BE2C (cell line): Measurements from ENCODE around the gene POFUT2.

Experiments used
- DNase-seq: peaks from one replicate; pipeline ENCODE4 v3.0.0-alpha.2; 2020
- H3K27me3 ChIP-seq: fragments of 250-450 bp; sonication (Bioruptor Pico); 2 replicates; pipeline ENCODE4 v1.5.1; 2020; ENCODE audit warnings: mild to moderate bottlenecking
- H3K36me3 ChIP-seq: fragments of 250-450 bp; sonication (Bioruptor Pico); 2 replicates; pipeline ENCODE4 v1.5.1; 2020; ENCODE audit warnings: mild to moderate bottlenecking
- H3K4me1 ChIP-seq: fragments of 250-450 bp; sonication (Bioruptor Pico); 2 replicates; pipeline ENCODE4 v1.5.1; 2020
- H3K4me3 ChIP-seq: 2 replicates; pipeline ENCODE4 v1.5.1; 2011; ENCODE audit warnings: low read depth, low read length
- H3K9me3 ChIP-seq: fragments of 250-450 bp; sonication (Bioruptor Pico); 2 replicates; pipeline ENCODE4 v1.5.1; 2020
- TF ChIP-seq, protein P1 (sequence below): IDR thresholded peaks from 2 replicates; pipeline ENCODE4 v1.5.1; 2012; ENCODE audit warnings: mild to moderate bottlenecking, low read depth, low read length

Gene POFUT2

DNA sequence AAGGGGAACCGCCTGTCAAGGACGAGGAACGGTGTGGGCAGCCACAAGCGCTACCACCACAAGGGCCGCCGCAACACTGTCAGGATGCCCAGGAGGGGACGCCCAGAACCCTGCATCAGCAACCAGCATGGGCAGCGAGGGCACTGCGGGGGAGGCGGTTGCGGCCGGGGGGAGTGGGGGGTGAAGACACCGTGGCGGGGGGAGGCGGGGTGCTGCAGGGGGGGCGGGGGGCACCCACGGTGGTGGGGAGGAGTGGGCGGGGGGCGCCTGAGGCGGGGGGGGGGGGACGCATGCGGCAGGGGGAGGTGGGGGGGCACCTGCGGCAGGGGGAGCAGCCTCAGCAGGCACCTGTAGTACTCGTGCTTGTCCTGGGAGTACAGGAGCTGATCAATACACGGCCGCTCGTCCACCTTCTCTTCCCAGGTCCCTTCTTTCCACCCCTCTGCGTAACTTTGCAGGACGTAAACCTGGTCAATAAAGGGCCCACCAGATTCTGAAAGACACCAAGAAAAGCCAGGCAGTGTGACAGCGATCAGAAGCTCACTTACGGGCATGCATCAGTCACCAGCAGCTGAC, 4.6 kb downstream of the POFUT2 start:
- no peak for DNase-seq
- no peaks in the 10 kb centered on the region for H3K9me3 ChIP-seq
- H3K4me3 ChIP-seq = no peak overlapping the region
- peaks cover 22% of the 10 kb centered on the region for H3K36me3 ChIP-seq
- no peaks in the 10 kb centered on the region for H3K4me1 ChIP-seq
- TF ChIP-seq, protein P1, sequence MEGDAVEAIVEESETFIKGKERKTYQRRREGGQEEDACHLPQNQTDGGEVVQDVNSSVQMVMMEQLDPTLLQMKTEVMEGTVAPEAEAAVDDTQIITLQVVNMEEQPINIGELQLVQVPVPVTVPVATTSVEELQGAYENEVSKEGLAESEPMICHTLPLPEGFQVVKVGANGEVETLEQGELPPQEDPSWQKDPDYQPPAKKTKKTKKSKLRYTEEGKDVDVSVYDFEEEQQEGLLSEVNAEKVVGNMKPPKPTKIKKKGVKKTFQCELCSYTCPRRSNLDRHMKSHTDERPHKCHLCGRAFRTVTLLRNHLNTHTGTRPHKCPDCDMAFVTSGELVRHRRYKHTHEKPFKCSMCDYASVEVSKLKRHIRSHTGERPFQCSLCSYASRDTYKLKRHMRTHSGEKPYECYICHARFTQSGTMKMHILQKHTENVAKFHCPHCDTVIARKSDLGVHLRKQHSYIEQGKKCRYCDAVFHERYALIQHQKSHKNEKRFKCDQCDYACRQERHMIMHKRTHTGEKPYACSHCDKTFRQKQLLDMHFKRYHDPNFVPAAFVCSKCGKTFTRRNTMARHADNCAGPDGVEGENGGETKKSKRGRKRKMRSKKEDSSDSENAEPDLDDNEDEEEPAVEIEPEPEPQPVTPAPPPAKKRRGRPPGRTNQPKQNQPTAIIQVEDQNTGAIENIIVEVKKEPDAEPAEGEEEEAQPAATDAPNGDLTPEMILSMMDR = no peak
- H3K27me3 ChIP-seq = no peaks in the 10 kb centered on the region

DNA sequence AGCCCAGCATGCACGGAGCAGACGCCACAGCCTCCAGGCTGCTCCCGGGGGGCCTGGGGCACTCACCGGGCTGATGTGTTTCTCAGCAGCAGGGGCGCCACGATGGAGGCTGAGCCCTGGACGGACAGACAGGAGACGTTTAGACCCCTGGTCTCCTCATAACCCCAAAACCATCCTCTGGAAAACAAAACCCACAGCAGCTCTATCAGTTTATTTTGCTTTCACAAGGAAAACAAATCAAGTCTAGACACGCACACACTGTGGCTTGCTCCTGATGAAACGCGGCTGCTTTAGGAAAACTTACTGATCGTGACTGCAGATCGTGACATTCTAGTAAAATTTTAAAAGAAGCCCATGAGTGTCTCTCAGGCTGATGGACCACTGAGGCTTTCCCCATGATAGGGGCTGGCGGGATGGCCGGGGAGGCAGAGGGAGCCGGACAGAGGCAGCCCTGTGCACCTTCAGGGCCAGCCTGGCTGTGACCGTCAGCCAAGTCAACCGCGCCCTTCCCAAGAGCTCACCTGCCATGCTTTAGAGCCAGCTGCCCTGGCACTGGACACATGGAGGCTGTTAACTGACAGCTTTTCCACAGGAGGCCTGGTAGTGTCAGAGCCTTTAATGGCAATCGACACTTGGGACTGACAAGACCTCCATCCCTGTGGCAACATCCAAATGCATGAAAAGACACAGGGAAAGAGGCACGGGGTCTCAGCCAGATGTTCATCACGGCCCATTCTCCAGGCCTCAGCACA, 5.2 kb downstream of the POFUT2 start:
- Histone ChIP-seq H3K4me1 (no peaks in the 10 kb centered on the region), H3K4me3 (no peak overlapping the region), H3K36me3 (peaks cover 22% of the 10 kb centered on the region), H3K9me3 (no peaks in the 10 kb centered on the region), H3K27me3 (no peaks in the 10 kb centered on the region)
- DNase-seq = no peak
- TF ChIP-seq, protein P1 = no peak

DNA sequence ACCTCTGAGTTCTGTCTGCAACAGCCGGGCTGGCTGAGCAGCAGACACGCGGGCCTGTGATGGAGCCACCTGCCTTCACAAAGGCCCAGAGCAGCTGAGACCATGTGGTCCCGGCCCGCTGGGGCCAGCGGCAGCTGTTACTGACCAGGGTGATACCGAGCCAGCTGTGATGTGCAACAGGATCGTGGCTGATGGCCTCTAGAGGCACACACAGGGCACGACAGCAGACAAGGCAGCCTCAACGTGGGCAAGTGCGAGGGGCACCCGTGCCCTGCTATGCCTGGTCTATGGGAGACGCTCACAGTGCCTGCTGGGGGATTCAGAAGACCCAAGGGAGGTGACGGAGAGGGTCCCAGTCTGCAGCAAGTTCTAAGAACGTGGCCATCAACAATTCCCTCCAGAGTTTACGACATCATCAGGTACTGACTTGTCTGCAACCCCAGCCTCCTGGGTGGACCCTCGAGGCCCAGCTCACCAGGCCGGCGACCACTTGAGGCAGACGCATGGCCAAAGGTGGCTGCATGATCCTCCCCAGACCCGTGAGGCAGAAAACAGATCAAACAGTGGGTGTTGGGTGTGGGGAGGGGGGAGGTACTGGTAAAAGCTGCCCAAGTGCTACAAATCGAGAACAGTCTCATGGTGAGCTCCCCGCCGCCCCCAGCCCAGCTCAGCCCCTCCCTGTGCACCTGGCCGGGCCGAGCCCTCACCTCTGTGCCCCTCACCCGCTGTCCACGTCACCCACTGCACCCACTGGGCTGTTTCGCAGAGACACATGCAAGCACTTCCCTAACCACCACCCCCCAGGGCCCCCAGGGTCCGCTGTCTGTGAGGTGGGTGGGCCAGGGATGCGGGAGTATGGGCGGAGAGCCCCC, 6.0 kb downstream of the POFUT2 start:
- TF ChIP-seq, protein P1 = no peak
- H3K27me3 ChIP-seq = no peaks in the 10 kb centered on the region
- no peaks in the 10 kb centered on the region for H3K9me3 ChIP-seq
- DNase-seq = no peak
- H3K4me3 ChIP-seq = no peak overlapping the region
- peaks cover 22% of the 10 kb centered on the region for H3K36me3 ChIP-seq
- H3K4me1 ChIP-seq = no peaks in the 10 kb centered on the region

DNA sequence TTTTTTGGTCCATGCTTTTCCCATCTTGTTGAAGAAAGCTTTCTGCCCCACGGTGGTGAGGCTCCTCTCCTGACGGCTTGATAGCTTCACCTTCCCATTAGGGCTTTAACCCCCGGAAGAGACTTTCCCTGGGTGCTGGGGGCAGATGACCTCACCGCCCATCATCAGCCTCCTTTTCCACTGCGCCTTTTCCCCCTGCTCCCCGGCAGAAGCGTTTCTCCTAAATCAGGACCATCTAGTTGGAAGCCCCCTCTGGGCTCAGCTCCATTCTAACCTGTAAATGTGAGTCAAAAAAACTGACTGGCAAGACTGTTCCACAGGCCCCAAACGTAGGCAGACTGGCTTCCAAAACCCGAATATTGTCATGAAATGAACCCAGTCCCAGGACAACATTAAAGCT, 6.7 kb downstream of the POFUT2 start:
- H3K9me3 ChIP-seq = no peaks in the 10 kb centered on the region
- no peaks in the 10 kb centered on the region for H3K4me1 ChIP-seq
- TF ChIP-seq, protein P1 = no peak
- H3K27me3 ChIP-seq = no peaks in the 10 kb centered on the region
- H3K4me3 ChIP-seq = no peak overlapping the region
- H3K36me3 ChIP-seq = peaks cover 21% of the 10 kb centered on the region
- no peak for DNase-seq

DNA sequence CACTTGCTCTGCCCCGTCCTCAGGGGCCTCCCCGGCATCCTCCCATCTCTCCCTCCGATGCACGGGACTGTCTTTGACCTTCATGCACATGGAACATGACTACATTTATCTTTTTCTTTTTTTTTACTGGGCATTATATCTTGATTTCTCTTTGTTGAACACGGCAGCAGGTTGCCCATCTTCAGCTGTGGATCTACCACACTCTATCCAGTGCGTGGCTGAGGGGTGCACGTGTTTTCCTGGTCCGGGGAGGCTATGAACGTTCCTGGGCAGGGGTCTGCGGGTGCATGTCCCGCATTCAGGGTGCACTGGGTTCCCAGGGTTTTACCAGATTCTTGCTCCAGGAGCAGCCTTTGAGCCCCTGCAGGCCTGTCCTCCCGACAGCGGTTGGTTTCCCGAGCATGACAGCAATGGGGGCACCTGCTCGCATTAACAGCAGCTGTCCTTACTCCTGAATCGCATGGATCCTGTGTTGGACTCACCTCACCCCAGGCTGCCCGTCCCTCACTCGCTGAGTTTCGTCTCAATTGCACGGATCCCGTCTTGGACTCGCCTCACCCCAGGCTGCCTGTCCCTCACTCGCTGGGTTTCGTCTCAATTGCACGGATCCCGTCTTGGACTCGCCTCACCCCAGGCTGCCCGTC, 7.4 kb downstream of the POFUT2 start:
- Histone ChIP-seq H3K4me1 (no peaks in the 10 kb centered on the region), H3K4me3 (no peak overlapping the region), H3K27me3 (no peaks in the 10 kb centered on the region), H3K9me3 (no peaks in the 10 kb centered on the region), H3K36me3 (peaks cover 15% of the 10 kb centered on the region)
- TF ChIP-seq, protein P1 = no peak
- no peak for DNase-seq
